ENCODE data around the gene MAG. TPM values are rescaled to one million over a fixed set of nuclear protein-coding genes. Genes with fewer than 3 reads are reported as not detected.
A peak's percentile ranks its signal among the peaks of the same experiment; 100 is the strongest.

MAG gene
- polyA plus RNA-seq, 1 donor from 2014 or later = 0.25 TPM

GRCh38 chr19:35341565-35342225 is 49.7 kb downstream of the MAG start:
- Mint-ChIP-seq H3K27me3 (no peaks in the 10 kb centered on the region), H3K27ac (peak overlapping the region in 1 of 3 donors; percentile 71), H3K36me3 (peaks cover 11% of the 10 kb centered on the region), H3K9me3 (peaks cover 0 to 3% (median 0%) of the 10 kb centered on the region in 3 donors), H3K4me1 (peaks cover 27 to 41% (median 40%) of the 10 kb centered on the region in 3 donors), H3K4me3 (peak overlapping the region in 1 of 4 donors; percentile 22)

DNA sequence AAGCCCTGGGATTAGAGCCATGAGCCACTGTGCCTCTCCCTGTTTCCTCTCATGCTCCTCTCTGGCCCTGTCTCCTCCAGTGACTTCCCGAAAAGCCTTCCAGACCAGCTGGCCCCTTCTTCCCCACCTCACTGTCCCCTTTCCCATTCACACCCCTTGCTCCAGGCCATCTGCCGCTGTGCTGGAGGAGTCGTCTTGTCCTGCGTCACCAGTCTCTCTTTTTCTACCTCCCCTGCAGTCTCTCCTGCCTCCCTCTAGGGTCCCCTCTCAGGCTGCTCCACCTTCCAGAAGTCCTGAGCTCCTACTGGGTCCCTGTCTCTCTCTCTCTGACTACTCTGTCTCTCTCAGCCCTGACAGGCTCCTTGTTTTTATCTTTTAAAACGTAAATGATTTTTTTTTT is 50.5 kb downstream of the MAG start:
- Mint-ChIP-seq H3K27ac (peak overlapping the region in 1 of 3 donors; percentile 71), H3K9me3 (peaks cover 0 to 3% (median 0%) of the 10 kb centered on the region in 3 donors), H3K4me3 (no peak overlapping the region), H3K36me3 (peaks cover 7% of the 10 kb centered on the region), H3K4me1 (peaks cover 27 to 42% (median 41%) of the 10 kb centered on the region in 3 donors), H3K27me3 (peaks cover 2% of the 10 kb centered on the region)

DNA sequence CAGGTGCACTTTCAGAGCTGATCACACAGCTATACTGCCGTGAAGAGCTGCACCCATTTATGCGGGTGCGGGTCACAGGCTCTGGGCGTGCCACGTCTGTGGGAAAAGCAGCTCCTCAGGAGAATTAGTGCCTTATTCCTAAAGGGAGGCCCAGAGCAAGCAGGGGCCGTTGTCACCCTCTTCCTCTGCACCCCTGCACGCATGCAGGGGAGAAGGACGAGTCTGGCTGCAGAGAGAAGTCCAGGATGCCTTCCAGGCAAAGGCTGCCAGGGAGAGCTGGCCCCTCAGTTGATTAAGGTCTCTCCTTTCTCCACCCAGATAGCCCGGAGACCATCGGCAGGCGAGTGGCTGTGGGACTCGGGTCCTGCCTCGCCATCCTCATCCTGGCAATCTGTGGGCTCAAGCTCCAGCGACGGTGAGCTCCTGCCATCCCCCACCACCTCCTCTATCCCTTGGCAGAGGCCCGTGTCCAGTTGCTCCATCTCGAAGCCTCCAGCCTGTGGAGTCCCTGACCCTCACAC is 52.6 kb downstream of the MAG start:
- H3K27ac Mint-ChIP-seq = peak overlapping the region in 2 of 3 donors; percentile 86 to 98
- peaks cover 4% of the 10 kb centered on the region for H3K36me3 Mint-ChIP-seq
- H3K4me1 Mint-ChIP-seq = peaks cover 40 to 56% (median 53%) of the 10 kb centered on the region in 3 donors
- peaks cover 2% of the 10 kb centered on the region for H3K27me3 Mint-ChIP-seq
- peak overlapping the region in 3 of 4 donors; percentile 30 to 92 (median 65) for H3K4me3 Mint-ChIP-seq
- H3K9me3 Mint-ChIP-seq = peaks cover 0 to 3% (median 0%) of the 10 kb centered on the region in 3 donors

DNA sequence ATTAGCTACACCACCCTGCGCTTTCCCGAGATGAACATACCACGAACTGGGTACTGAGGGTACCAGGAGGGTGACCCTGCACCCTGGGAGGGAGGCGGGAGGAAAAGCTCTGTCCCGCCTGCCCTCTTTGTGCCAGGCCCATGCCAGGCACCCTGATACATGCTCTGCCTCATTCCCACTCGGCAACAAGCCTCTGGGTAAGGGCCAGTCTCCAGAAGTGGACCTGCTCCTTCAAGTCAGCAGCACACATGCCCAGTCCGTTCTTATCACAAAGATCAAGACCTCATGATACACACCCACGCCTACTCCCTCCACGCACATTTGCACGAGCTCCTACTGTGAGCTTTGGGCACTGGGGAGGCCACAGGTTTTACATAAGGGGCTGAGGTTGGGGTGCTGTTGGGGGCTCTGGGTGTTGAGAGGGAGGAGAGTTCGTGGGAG is 53.7 kb downstream of the MAG start:
- H3K27me3 Mint-ChIP-seq = peaks cover 2% of the 10 kb centered on the region
- peaks cover 41 to 58% (median 56%) of the 10 kb centered on the region in 3 donors for H3K4me1 Mint-ChIP-seq

DNA sequence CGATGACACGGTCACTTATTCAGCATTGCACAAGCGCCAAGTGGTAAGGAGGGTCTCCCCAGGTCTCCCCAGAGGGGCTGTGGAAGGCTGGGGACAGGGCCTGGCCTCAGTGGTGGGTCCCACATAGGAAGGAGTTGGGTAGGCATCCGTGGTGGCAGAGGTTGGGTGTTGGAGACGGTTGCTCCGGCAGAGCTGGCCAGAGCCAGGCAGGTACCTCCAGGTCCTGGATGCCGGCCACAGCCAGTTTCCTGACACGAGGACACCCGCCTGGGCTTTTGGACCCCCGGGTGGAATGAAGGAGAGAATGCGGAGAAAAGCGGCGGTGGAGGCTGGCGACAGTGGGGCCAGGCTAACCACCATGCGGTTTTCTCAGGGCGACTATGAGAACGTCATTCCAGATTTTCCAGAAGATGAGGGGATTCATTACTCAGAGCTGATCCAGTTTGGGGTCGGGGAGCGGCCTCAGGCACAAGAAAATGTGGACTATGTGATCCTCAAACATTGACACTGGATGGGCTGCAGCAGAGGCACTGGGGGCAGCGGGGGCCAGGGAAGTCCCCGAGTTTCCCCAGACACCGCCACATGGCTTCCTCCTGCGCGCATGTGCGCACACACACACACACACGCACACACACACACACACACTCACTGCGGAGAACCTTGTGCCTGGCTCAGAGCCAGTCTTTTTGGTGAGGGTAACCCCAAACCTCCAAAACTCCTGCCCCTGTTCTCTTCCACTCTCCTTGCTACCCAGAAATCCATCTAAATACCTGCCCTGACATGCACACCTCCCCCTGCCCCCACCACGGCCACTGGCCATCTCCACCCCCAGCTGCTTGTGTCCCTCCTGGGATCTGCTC is 54.5 kb downstream of the MAG start:
- peaks cover 41 to 57% (median 55%) of the 10 kb centered on the region in 3 donors for H3K4me1 Mint-ChIP-seq
- peak overlapping the region; percentile 57 to 92 (median 90) for H3K4me3 Mint-ChIP-seq
- peaks cover 4% of the 10 kb centered on the region for H3K36me3 Mint-ChIP-seq
- H3K27ac Mint-ChIP-seq = peak overlapping the region; percentile 98 to 99 (median 99)
- peaks cover 0 to 3% (median 0%) of the 10 kb centered on the region in 3 donors for H3K9me3 Mint-ChIP-seq
- H3K27me3 Mint-ChIP-seq = peaks cover 2% of the 10 kb centered on the region

More for the DNA sequence above, 53.7 kb downstream of the MAG start:
- Mint-ChIP-seq H3K4me3 (peak overlapping the region; percentile 40 to 92 (median 73)), H3K36me3 (peaks cover 4% of the 10 kb centered on the region), H3K9me3 (peaks cover 0 to 3% (median 0%) of the 10 kb centered on the region in 3 donors), H3K27ac (peak overlapping the region; percentile 98 to 99 (median 99))

DNA sequence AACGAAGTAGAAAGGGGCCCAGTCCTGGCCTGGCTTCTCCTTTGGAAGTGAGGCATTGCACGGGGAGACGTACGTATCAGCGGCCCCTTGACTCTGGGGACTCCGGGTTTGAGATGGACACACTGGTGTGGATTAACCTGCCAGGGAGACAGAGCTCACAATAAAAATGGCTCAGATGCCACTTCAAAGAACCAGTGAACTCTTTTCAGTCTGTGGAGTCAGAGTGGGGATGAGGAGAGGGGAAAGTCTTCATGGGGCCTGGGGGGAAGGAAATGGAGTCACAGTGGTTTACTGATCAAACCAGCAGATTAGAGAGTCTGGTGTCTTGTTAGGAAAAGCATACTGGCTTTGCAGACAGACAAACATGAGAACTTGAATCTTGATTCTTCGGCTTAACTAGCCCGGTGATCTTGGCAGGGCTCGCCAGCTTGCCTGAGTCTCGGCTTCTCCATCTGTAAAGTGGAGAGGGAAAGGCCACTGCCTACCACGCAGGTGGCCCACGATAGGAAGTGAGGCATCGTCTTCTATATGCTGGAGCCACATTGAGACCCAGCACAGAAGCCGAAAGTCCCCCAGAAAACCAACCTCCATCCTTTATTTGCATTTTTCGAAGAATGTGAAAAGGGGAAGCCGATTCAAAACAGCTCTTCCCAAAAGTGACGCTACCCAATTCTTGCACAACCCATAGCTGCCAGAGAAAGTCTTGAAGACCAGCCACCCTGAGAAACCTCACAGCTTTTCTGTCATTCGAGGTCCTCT is 55.4 kb downstream of the MAG start, which contains the start of gene FFAR1:
Gene FFAR1, plus strand, starts transcription at position 732 of the 759 bp plus-strand sequence. CDS start 3,650 bp downstream, outside the sequence.
- peaks cover 0 to 3% (median 0%) of the 10 kb centered on the region in 3 donors for H3K9me3 Mint-ChIP-seq
- H3K4me1 Mint-ChIP-seq = peaks cover 41 to 53% (median 53%) of the 10 kb centered on the region in 3 donors
- peaks cover 2% of the 10 kb centered on the region for H3K27me3 Mint-ChIP-seq
- peaks cover 4% of the 10 kb centered on the region for H3K36me3 Mint-ChIP-seq
- peak within 1 kb of the TSS; percentile 75 to 92 (median 90) for H3K4me3 Mint-ChIP-seq
- peak within 1 kb of the TSS; percentile 98 to 99 (median 99) for H3K27ac Mint-ChIP-seq

DNA sequence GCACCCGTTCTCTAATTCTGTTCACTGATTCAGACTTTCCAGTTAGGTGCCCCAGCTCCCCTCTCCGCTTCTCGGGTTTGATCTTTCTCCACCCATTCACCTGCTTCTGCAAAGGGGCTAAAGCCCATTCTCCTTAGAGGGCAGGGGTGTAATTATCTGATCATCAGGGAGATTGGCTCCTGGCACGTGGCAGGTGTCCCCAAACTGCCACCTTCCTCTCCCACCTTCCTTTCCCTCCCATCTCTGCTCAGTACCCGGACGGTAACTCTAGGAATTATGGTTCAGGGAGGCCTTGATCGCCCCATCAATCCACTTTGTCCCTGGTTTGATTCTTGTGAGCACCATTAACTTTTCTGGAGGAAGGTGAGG is 56.0 kb downstream of the MAG start:
- peak overlapping the region; percentile 98 to 99 (median 99) for H3K27ac Mint-ChIP-seq
- peak overlapping the region; percentile 75 to 92 (median 90) for H3K4me3 Mint-ChIP-seq
- H3K36me3 Mint-ChIP-seq = peaks cover 2% of the 10 kb centered on the region
- peaks cover 0 to 3% (median 0%) of the 10 kb centered on the region in 3 donors for H3K9me3 Mint-ChIP-seq
- H3K4me1 Mint-ChIP-seq = peaks cover 45 to 57% (median 53%) of the 10 kb centered on the region in 3 donors
- H3K27me3 Mint-ChIP-seq = peaks cover 2% of the 10 kb centered on the region

GRCh38 chr19:35348911-35349611 is 57.1 kb downstream of the MAG start:
- Mint-ChIP-seq H3K27me3 (peaks cover 2% of the 10 kb centered on the region), H3K27ac (peak overlapping the region; percentile 17 to 98 (median 86)), H3K4me1 (peaks cover 41 to 51% (median 48%) of the 10 kb centered on the region in 3 donors), H3K36me3 (no peaks in the 10 kb centered on the region), H3K9me3 (peaks cover 0 to 3% (median 0%) of the 10 kb centered on the region in 3 donors), H3K4me3 (peak overlapping the region in 2 of 4 donors; percentile 80 to 86)

GRCh38 chr19:35349614-35350521 is 57.9 kb downstream of the MAG start:
- Mint-ChIP-seq H3K27me3 (peaks cover 2% of the 10 kb centered on the region), H3K4me1 (peaks cover 41 to 45% (median 45%) of the 10 kb centered on the region in 3 donors), H3K36me3 (no peaks in the 10 kb centered on the region), H3K27ac (peak overlapping the region; percentile 17 to 98 (median 86)), H3K4me3 (peak overlapping the region in 1 of 4 donors; percentile 80), H3K9me3 (peaks cover 0 to 3% (median 0%) of the 10 kb centered on the region in 3 donors)

- H3K4me1 Mint-ChIP-seq = peaks cover 40 to 44% (median 44%) of the 10 kb centered on the region in 3 donors
- H3K27me3 Mint-ChIP-seq = peaks cover 2% of the 10 kb centered on the region
- no peaks in the 10 kb centered on the region for H3K36me3 Mint-ChIP-seq
- peaks cover 0 to 3% (median 0%) of the 10 kb centered on the region in 3 donors for H3K9me3 Mint-ChIP-seq
- peak overlapping the region in 1 of 3 donors; percentile 43 for H3K27ac Mint-ChIP-seq
- H3K4me3 Mint-ChIP-seq = no peak overlapping the region
Measured at GRCh38 chr19:35350591-35350990, 58.6 kb downstream of the MAG start.

GRCh38 chr19:35351411-35352176 is 59.6 kb downstream of the MAG start:
- peaks cover 30 to 34% (median 34%) of the 10 kb centered on the region in 3 donors for H3K4me1 Mint-ChIP-seq
- no peaks in the 10 kb centered on the region for H3K36me3 Mint-ChIP-seq
- peaks cover 2% of the 10 kb centered on the region for H3K27me3 Mint-ChIP-seq
- H3K4me3 Mint-ChIP-seq = no peak overlapping the region
- peak overlapping the region in 2 of 3 donors; percentile 43 to 83 for H3K27ac Mint-ChIP-seq
- peaks cover 0 to 1% (median 0%) of the 10 kb centered on the region in 3 donors for H3K9me3 Mint-ChIP-seq

DNA sequence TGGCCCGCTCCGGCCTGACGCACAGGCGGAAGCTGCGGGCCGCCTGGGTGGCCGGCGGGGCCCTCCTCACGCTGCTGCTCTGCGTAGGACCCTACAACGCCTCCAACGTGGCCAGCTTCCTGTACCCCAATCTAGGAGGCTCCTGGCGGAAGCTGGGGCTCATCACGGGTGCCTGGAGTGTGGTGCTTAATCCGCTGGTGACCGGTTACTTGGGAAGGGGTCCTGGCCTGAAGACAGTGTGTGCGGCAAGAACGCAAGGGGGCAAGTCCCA is 60.2 kb downstream of the MAG start:
- Mint-ChIP-seq H3K4me3 (peak overlapping the region in 1 of 4 donors; percentile 83), H3K27me3 (peaks cover 2% of the 10 kb centered on the region), H3K9me3 (no peaks in the 10 kb centered on the region), H3K27ac (no peak overlapping the region), H3K36me3 (no peaks in the 10 kb centered on the region), H3K4me1 (peaks cover 25 to 29% (median 28%) of the 10 kb centered on the region in 3 donors)
